ENCODE results near the gene GCA. TPM values are rescaled to one million over a fixed set of nuclear protein-coding genes. Genes with fewer than 3 reads are reported as not detected.

GCA gene
- total RNA-seq, 4 donors from 2014 or later: 7.5 to 32.6 (median 20.2) TPM

DNA sequence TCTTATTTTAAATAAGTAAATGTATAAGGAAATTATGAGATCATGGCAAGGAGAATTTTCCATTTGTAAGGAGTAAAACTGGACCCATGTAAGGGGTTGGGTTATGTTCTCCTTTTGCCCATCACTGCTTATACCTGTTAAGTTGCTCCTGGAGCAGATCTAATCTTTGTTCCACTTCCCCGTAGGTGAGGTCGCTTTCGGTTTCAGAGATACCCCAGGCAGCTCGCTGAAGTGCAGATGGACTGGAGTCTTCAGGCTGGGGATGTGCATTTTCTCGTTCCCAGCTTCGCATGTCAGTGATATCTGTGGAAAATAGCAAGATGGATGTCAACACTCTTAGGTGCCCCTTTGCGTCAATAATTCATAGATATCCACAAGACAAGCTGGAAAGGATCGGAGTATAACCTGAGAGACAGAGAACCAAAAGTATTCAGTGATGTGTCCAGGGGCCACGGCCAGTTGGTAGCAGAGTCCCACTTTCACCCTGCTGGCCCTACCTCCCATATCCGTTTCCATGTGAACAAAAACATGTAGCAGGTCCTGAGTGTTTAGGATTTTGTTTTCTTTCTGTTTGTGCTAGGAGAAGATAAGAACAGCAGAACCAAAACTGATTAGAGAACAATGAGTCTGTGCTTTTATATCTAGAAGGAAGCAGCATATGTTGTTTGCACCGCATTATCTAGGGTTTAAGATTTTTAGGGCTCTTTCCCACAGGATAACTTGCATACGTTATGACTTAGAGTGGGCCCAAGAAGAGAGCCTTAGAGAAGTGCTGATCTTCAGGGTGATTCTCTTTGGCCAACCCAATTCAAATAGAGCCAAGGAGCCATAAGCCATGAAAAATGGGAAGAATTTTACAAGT is 36.0 kb downstream of the GCA start:
- no peak for DNase-seq (ENCODE audit: low spot score in 2 of 2)
- no peak overlapping the region for H3K4me3 ChIP-seq (ENCODE audit: low read depth, poor library complexity, severe bottlenecking)
- intact Hi-C loops (cut with DNase I; ENCODE audit: low total_unique reads): no loop called here
- 91 to 93% methylated on average over 12 of the region's 12 CpGs for WGBS, 2 donors
- TF ChIP-seq POLR2A (IDR thresholded peaks at IDR 0.05): no peak
- TF ChIP-seq, protein P1, sequence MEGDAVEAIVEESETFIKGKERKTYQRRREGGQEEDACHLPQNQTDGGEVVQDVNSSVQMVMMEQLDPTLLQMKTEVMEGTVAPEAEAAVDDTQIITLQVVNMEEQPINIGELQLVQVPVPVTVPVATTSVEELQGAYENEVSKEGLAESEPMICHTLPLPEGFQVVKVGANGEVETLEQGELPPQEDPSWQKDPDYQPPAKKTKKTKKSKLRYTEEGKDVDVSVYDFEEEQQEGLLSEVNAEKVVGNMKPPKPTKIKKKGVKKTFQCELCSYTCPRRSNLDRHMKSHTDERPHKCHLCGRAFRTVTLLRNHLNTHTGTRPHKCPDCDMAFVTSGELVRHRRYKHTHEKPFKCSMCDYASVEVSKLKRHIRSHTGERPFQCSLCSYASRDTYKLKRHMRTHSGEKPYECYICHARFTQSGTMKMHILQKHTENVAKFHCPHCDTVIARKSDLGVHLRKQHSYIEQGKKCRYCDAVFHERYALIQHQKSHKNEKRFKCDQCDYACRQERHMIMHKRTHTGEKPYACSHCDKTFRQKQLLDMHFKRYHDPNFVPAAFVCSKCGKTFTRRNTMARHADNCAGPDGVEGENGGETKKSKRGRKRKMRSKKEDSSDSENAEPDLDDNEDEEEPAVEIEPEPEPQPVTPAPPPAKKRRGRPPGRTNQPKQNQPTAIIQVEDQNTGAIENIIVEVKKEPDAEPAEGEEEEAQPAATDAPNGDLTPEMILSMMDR (IDR thresholded peaks at IDR 0.05): no peak

DNA sequence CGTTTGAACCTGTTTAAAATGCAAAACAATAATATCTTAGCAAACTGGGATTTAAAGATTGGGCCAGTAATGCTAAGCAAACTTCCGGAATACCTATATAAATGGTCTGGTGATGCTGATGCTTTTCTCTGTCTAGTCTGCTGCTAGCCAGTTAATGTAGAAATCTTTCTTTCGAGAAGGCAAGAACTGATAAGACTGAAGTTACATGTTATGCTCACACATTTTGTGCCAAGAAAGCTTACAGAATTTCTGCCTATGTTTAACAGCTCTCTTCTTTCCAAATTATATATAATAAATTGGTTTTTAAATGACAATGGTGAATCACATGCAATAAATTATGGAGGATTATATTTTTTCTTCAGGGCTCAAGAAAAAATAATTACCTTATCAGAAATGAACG is 37.9 kb downstream of the GCA start:
- TF ChIP-seq, protein P1 (IDR thresholded peaks at IDR 0.05): no peak
- no peak for TF ChIP-seq POLR2A (IDR thresholded peaks at IDR 0.05)
- 50 to 54% methylated on average over 4 of the region's 4 CpGs for WGBS, 2 donors
- no peak for DNase-seq (ENCODE audit: low spot score in 2 of 2)
- no peak overlapping the region for H3K4me3 ChIP-seq (ENCODE audit: low read depth, poor library complexity, severe bottlenecking)
- intact Hi-C loops (cut with DNase I; ENCODE audit: low total_unique reads): no loop called here

DNA sequence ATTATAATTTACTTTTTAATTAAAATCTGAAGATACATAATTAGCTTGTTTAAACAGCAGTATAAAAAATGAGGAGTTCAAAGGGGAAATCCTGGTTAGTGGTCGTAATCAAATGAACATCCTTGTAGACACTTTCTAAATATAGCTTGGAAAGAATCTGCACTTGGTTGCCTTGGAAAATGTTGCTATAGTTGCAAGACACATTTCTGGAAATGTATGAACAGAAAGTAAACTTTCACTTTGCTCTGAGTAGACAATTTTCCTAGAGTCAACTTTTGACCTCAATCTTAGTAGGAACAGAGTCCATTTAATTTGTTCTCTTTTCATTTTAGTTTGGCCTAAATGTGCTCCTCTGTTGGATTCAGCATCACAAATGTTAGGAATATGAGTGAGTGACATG is 38.3 kb downstream of the GCA start:
- 3 to 7% methylated on average over 1 of the region's 1 CpG for WGBS, 2 donors
- intact Hi-C loops (cut with DNase I; ENCODE audit: low total_unique reads): no loop called here
- no peak for DNase-seq (ENCODE audit: low spot score in 2 of 2)
- H3K4me3 ChIP-seq (ENCODE audit: low read depth, poor library complexity, severe bottlenecking): no peak overlapping the region
- TF ChIP-seq, protein P1 (IDR thresholded peaks at IDR 0.05): no peak

DNA sequence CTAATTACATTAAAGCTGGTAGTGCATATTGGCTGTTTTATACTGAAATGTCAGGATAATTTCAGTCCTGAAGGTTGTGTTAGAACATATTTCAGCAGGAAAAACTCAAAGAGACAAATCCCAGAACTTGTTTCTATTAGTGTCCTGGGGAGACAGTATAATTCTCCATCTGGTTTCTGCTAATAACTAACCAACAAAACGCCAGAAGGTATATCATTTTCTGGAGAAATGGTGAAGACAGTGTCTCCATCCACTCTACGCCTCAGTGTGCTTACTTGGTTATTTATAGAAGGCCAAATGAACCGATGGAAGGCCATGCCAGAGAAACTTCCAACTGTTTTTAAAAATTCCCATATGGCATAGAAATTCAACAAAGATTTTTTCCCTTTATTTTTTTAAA is 41.6 kb downstream of the GCA start:
- WGBS, 2 donors: 63 to 70% methylated on average over 3 of the region's 3 CpGs
- intact Hi-C loops (cut with DNase I; ENCODE audit: low total_unique reads): no loop called here
- TF ChIP-seq, protein P1 (IDR thresholded peaks at IDR 0.05): no peak
- TF ChIP-seq POLR2A (IDR thresholded peaks at IDR 0.05): no peak
- H3K4me3 ChIP-seq (ENCODE audit: low read depth, poor library complexity, severe bottlenecking): no peak overlapping the region
- DNase-seq (ENCODE audit: low spot score in 2 of 2): no peak

DNA sequence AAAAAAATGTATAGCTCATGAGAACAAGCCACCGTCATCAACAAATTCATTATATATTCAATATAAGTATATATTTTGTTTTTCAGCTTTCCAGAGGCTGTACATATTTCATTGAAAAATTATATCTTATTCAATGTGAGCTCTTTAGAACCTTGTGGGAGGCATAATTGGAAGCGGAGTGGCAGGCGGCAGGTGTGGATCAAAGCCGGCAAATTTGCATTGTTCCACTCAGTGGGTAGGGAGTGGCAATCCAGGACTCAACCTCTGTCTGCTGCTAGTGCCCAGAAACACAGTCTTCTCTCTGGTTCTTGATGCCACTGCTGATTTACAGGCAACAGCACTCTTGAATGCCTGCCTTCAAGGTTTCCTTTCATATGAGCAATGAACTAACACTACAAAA is 46.9 kb downstream of the GCA start:
- no peak overlapping the region for H3K4me3 ChIP-seq (ENCODE audit: low read depth, poor library complexity, severe bottlenecking)
- intact Hi-C loops (cut with DNase I; ENCODE audit: low total_unique reads): no loop called here
- no peak for DNase-seq (ENCODE audit: low spot score in 2 of 2)
- TF ChIP-seq POLR2A (IDR thresholded peaks at IDR 0.05): no peak
- TF ChIP-seq, protein P1 (IDR thresholded peaks at IDR 0.05): no peak
- WGBS, 2 donors: 91 to 93% methylated on average over 4 of the region's 4 CpGs

DNA sequence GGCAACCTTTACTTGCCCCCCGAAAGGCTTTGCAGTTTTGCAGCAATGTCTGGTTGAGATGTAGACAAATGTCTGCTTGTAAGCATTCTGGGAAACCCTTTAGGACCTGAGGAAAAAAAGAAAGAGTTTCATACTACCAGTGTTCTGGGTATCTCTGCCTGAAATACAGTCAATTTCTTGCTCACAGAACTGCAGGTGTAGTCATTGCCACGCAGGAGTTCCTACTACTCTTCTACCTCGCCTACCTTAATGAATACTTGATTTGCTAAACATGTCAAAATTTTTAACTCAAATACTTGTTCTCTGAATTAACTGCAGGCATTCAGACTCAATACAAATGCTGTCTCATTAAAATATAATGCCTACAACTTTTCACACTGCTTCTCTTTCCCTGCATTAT is 56.4 kb downstream of the GCA start:
- WGBS, 2 donors: 83 to 89% methylated on average over 3 of the region's 3 CpGs
- DNase-seq (ENCODE audit: low spot score in 2 of 2): no peak
- intact Hi-C loops (cut with DNase I; ENCODE audit: low total_unique reads): no loop called here
- no peak overlapping the region for H3K4me3 ChIP-seq (ENCODE audit: low read depth, poor library complexity, severe bottlenecking)
- TF ChIP-seq POLR2A (IDR thresholded peaks at IDR 0.05): no peak
- TF ChIP-seq, protein P1 (IDR thresholded peaks at IDR 0.05): no peak
